H1 (cell line): ENCODE results near the gene C6orf163. TPM values are rescaled to one million over a fixed set of nuclear protein-coding genes. Genes with fewer than 3 reads are reported as not detected.

Experiments used
- CTCF ChIA-PET: fragments of 300-600 bp; sonication (Branson Sonifier 250); formaldehyde crosslinking; loops from one replicate; lab custom pipeline; 2021; ENCODE audit not compliant: partially characterized antibody; lab: Charles Lee
- POLR2A ChIA-PET: fragments of 300-600 bp; sonication (Branson Sonifier 250); formaldehyde crosslinking; loops from one replicate; lab custom pipeline; 2021; ENCODE audit warnings: inconsistent platforms; ENCODE audit not compliant: partially characterized antibody; lab: Charles Lee
- DNase-seq, 2 experiments: peaks; one replicate each; pipeline versions ENCODE4 v3.0.0 to v3.0.0-alpha.2; 2010 to 2022; ENCODE audit warnings: low spot score in 2 of 2, low read depth in 1 of 2, mixed read lengths in 1 of 2
- FAIRE-seq: peaks from 2 replicates; lab custom pipeline; 2011; peaks lifted over from hg19 to GRCh38; lab: Jason Lieb, UNC
- H2AFZ ChIP-seq: 2 replicates; pipeline ENCODE4 v1.8.1; 2012; ENCODE audit warnings: low read length, inconsistent platforms
- H2AK5ac ChIP-seq: 2 replicates; pipeline ENCODE4 v1.6.1; 2013; ENCODE audit warnings: low read depth, low read length
- H2BK120ac ChIP-seq: replicated peaks from 2 replicates; pipeline ENCODE3; 2013; ENCODE audit warnings: low read depth, low read length, inconsistent platforms
- H2BK12ac ChIP-seq: 2 replicates; pipeline ENCODE4 v1.6.1; 2013; ENCODE audit warnings: low read depth, low read length
- H2BK15ac ChIP-seq: 2 replicates; pipeline ENCODE4 v1.6.1; 2013; ENCODE audit warnings: low read length
- H2BK20ac ChIP-seq: 2 replicates; pipeline ENCODE4 v1.6.1; 2013; ENCODE audit warnings: low read length
- H2BK5ac ChIP-seq: 2 replicates; pipeline ENCODE4 v1.6.1; 2013; ENCODE audit warnings: low read depth, low read length
- H3K14ac ChIP-seq: 2 replicates; pipeline ENCODE4 v1.6.1; 2013; ENCODE audit warnings: inconsistent platforms; ENCODE audit not compliant: insufficient read length
- H3K18ac ChIP-seq: 2 replicates; pipeline ENCODE4 v1.6.1; 2013; ENCODE audit warnings: low read length; ENCODE audit errors: extremely low read depth
- H3K23ac ChIP-seq: 2 replicates; pipeline ENCODE4 v1.6.1; 2013; ENCODE audit warnings: inconsistent platforms; ENCODE audit not compliant: insufficient read length
- H3K23me2 ChIP-seq: 2 replicates; pipeline ENCODE4 v1.6.1; 2013; ENCODE audit warnings: low read depth, low read length
- H3K27ac ChIP-seq: 2 replicates; pipeline ENCODE4 v1.6.1; 2011; ENCODE audit warnings: low read depth, low read length, inconsistent platforms
- H3K27me3 ChIP-seq, 4 experiments: replicated peaks in 1 of 4; 1 replicate in 1 of 4; 2 replicates in 3 of 4; pipeline versions ENCODE4 v1.6.1 to v1.8.1; 2011 to 2013; ENCODE audit warnings: low read length in 3 of 4, mild to moderate bottlenecking in 3 of 4, inconsistent platforms in 2 of 4, mixed read lengths in 2 of 4, moderate library complexity in 1 of 4; ENCODE audit not compliant: control insufficient read depth in 3 of 4, insufficient read depth in 3 of 4; ENCODE audit errors: extremely low read depth in 1 of 4
- H3K36me3 ChIP-seq, 4 experiments: 2 replicates each; pipeline versions ENCODE4 v1.6.1 to v1.8.1; 2011 to 2013; ENCODE audit warnings: mild to moderate bottlenecking in 4 of 4, low read length in 3 of 4, moderate library complexity in 2 of 4, control low read depth in 1 of 4, inconsistent platforms in 1 of 4; ENCODE audit not compliant: insufficient read depth in 4 of 4, control insufficient read depth in 2 of 4
- H3K4ac ChIP-seq: replicated peaks from 2 replicates; pipeline ENCODE3; 2013; ENCODE audit warnings: low read length, low read depth, mixed read lengths, inconsistent platforms; ENCODE audit not compliant: insufficient read length
- H3K4me1 ChIP-seq, 4 experiments: replicated peaks in 1 of 4; 1 replicate in 1 of 4; 2 replicates in 3 of 4; pipeline versions ENCODE4 v1.6.1 to v1.8.1; 2011 to 2013; ENCODE audit warnings: low read length in 3 of 4, inconsistent platforms in 2 of 4, mixed read lengths in 1 of 4; ENCODE audit not compliant: insufficient read depth in 4 of 4, control insufficient read depth in 3 of 4
- H3K4me2 ChIP-seq, 2 experiments: 2 replicates each; pipeline versions ENCODE4 v1.6.1 to v1.8.1; 2011 to 2013; ENCODE audit warnings: low read depth in 2 of 2, low read length in 2 of 2, control low read depth in 1 of 2, inconsistent platforms in 1 of 2, mild to moderate bottlenecking in 1 of 2; ENCODE audit not compliant: insufficient read depth in 1 of 2
- H3K4me3 ChIP-seq, 4 experiments: fragments of 200-600, 300-600 bp in 1 of 4; sonication (generic), shearing (Covaris generic), sonication (Bioruptor Twin) in 1 of 4; 2 replicates each; pipeline versions ENCODE4 v1.5.1 to v1.8.1; 2011 to 2016; ENCODE audit warnings: low read length in 4 of 4, low read depth in 3 of 4, control low read depth in 2 of 4, inconsistent platforms in 2 of 4, mild to moderate bottlenecking in 2 of 4, mixed read lengths in 1 of 4, moderate library complexity in 1 of 4; ENCODE audit not compliant: insufficient read depth in 2 of 4; ENCODE audit errors: extremely low read depth in 1 of 4
- H3K56ac ChIP-seq: replicated peaks from 2 replicates; pipeline ENCODE3; 2013; ENCODE audit warnings: low read depth, mild to moderate bottlenecking, mixed read lengths, low read length, inconsistent platforms; ENCODE audit not compliant: insufficient read length
- H3K79me1 ChIP-seq: 2 replicates; pipeline ENCODE4 v1.6.1; 2013; ENCODE audit warnings: low read depth, low read length, control low read depth
- H3K79me2 ChIP-seq, 2 experiments: 2 replicates each; pipeline versions ENCODE4 v1.6.1 to v1.8.1; 2012 to 2013; ENCODE audit warnings: low read length in 2 of 2, mild to moderate bottlenecking in 2 of 2, inconsistent platforms in 1 of 2; ENCODE audit not compliant: insufficient read depth in 2 of 2, control insufficient read depth in 1 of 2
- H3K9ac ChIP-seq, 4 experiments: replicated peaks in 1 of 4; 1 replicate in 1 of 4; 2 replicates in 3 of 4; pipeline versions ENCODE4 v1.6.1 to v1.8.1; 2011 to 2013; ENCODE audit warnings: low read depth in 3 of 4, low read length in 3 of 4, control low read depth in 2 of 4, mild to moderate bottlenecking in 2 of 4, moderate library complexity in 2 of 4, inconsistent platforms in 1 of 4; ENCODE audit errors: extremely low read depth in 1 of 4
- H3K9me3 ChIP-seq, 2 experiments: 2 replicates each; pipeline versions ENCODE4 v1.6.1 to v1.8.1; 2012 to 2013; ENCODE audit warnings: mild to moderate bottlenecking in 2 of 2, moderate library complexity in 2 of 2, control low read depth in 1 of 2, inconsistent platforms in 1 of 2, low read depth in 1 of 2, low read length in 1 of 2, mixed read lengths in 1 of 2; ENCODE audit not compliant: insufficient read depth in 2 of 2
- H4K20me1 ChIP-seq, 2 experiments: replicated peaks in 1 of 2; 2 replicates each; pipeline versions ENCODE3 to v1.8.1; 2011 to 2013; ENCODE audit warnings: inconsistent platforms in 2 of 2, low read length in 2 of 2, mild to moderate bottlenecking in 1 of 2; ENCODE audit not compliant: insufficient read depth in 2 of 2, control insufficient read depth in 1 of 2
- H4K5ac ChIP-seq: 2 replicates; pipeline ENCODE4 v1.6.1; 2013; ENCODE audit warnings: low read length, low read depth, mixed read lengths, inconsistent platforms; ENCODE audit not compliant: insufficient read length
- H4K8ac ChIP-seq: 2 replicates; pipeline ENCODE4 v1.8.0; 2013; ENCODE audit warnings: mild to moderate bottlenecking, moderate library complexity, low read length, inconsistent platforms; ENCODE audit not compliant: insufficient read depth; ENCODE audit errors: extremely low read depth
- H4K91ac ChIP-seq: replicated peaks from 2 replicates; pipeline ENCODE3; 2013; ENCODE audit warnings: low read length, mixed read lengths, inconsistent platforms; ENCODE audit not compliant: insufficient read length
- CHD2 ChIP-seq: IDR thresholded peaks from 2 replicates; pipeline ENCODE4 v1.6.1; 2012; ENCODE audit warnings: low read length, improper control_type of control experiment
- RBBP5 ChIP-seq: IDR thresholded peaks from 2 replicates; pipeline ENCODE4 v1.7.1; 2012; ENCODE audit warnings: low read depth, mild to moderate bottlenecking, inconsistent platforms, low read length, moderate library complexity, borderline replicate concordance
- RFX5 ChIP-seq: IDR thresholded peaks from 2 replicates; pipeline ENCODE4 v1.6.1; 2011; ENCODE audit warnings: low read depth, low read length, improper control_type of control experiment, borderline replicate concordance
- WGBS, 2 experiments: shearing (Covaris generic) in 1 of 2; methylation state at CpG; one replicate each; pipeline versions ENCODE4 v1.1.6 to v1.1.7; 2013 to 2015; ENCODE audit warnings: low lambda C conversion rate in 2 of 2, mixed read lengths in 2 of 2, inconsistent platforms in 1 of 2, low coverage in 1 of 2, missing lambda C conversion rate in 1 of 2; ENCODE audit not compliant: insufficient replicate concordance in 2 of 2, insufficient coverage in 1 of 2, insufficient read length in 1 of 2; ENCODE audit errors: extremely low coverage in 1 of 2, missing lambda C conversion rate in 1 of 2; 5-methylcytosine and 5-hydroxymethylcytosine counted together
- polyA plus RNA-seq, 7 experiments: library from polyadenylated mRNA; depleted of rRNA in 3 of 7; stranded (reverse) in 5 of 7; unstranded in 2 of 7; fragments of >200 nt in 5 of 7; fragments of 200-250 nt in 2 of 7; gene quantifications; 1 replicate in 5 of 7; 2 replicates in 1 of 7; 4 replicates in 1 of 7; pipeline versions ENCODE4 v1.2.1 to v1.2.3, GENCODE V29; 2011 to 2013; ENCODE audit warnings: missing spikeins in 2 of 7, mixed read lengths in 2 of 7
- total RNA-seq: library from RNA; stranded (reverse); fragmentation: NEBNext Ultra II Directional; extraction: Animal tissue kit (Norgen Biotek cat#: 25700); gene quantifications from 2 replicates; pipeline ENCODE4 v1.2.1, GENCODE V29; 2021

Gene C6orf163
- total and polyA plus RNA-seq, 2 of the 8 experiments (the other 6 are each of a cell fraction or from before 2014, with no cell fraction given), result 0.36 to 1.5 TPM

GRCh38 chr6:87346700-87347099, 2.1 kb downstream of the C6orf163 start:
- Histone ChIP-seq H2AK5ac (no peak overlapping the region), H3K23me2 (no peaks in the 10 kb centered on the region), H2BK120ac (no peak overlapping the region), H4K91ac (no peak overlapping the region), H2BK15ac (no peak overlapping the region), H2BK5ac (no peak overlapping the region), H3K27ac (no peak overlapping the region), H2BK20ac (no peak overlapping the region), H3K14ac (no peak overlapping the region), H4K5ac (no peak overlapping the region), H3K18ac (no peak overlapping the region), H3K27me3 (no peaks in the 10 kb centered on the region), H3K4me2 (no peak overlapping the region), H3K79me2 (no peaks in the 10 kb centered on the region), H2AFZ (no peak overlapping the region), H3K9me3 (no peaks in the 10 kb centered on the region), H3K9ac (no peak overlapping the region), H3K23ac (no peak overlapping the region), H4K8ac (no peak overlapping the region), H3K36me3 (no peaks in the 10 kb centered on the region), H4K20me1 (no peaks in the 10 kb centered on the region), H3K4ac (no peak overlapping the region), H3K79me1 (no peaks in the 10 kb centered on the region), H3K4me3 (no peak overlapping the region), H3K56ac (no peak overlapping the region), H3K4me1 (no peaks in the 10 kb centered on the region), H2BK12ac (no peak overlapping the region)
- CTCF ChIA-PET, result no interaction called here
- POLR2A ChIA-PET, result interaction anchor here (0.6 kb wide), 1 partner anchor 98 kb away, joined by 3 read pairs; no protein-coding TSS in a partner anchor
- no peak for FAIRE-seq
- no peak for DNase-seq
- 91% methylated on average over 3 of the region's 3 CpGs; no CpG with 5 or more reads in 1 of the 2 experiments for WGBS, 2 experiments
- TF ChIP-seq CHD2, result no peak
- TF ChIP-seq RFX5, result no peak
- no peak for TF ChIP-seq RBBP5
